GM04504 (cell line): ENCODE data around the gene KRT12.

Experiments
- DNase-seq: peaks from one replicate; pipeline ENCODE4 v3.0.0-alpha.2; 2012; ENCODE audit warnings: low read depth

Gene KRT12

DNA sequence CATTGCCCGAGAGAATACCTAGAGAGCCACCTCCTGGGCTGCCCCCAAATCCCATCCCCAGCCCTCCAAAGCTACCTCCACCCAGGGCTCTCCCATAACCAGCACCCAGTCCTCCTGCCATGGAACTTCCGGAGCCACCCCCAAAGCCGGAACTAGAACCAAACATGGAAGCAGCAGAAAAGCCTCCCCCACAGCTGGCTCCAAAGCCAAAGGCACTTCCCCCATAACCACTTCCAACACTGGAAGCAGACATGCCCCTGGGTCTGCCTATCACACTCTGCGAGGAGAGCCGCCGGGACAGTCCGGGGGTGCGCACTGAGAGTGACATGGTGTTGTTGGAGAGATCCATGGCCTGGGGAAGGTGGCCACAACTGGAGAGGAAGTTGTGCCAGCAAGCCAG lies at the start of gene KRT12:
KRT12 (minus strand) TSS at position 386 of the 400 bp plus-strand sequence; CDS start at position 349, 37 bp downstream.
- DNase-seq = no peak

- no peak for DNase-seq
Observed at GRCh38 chr17:40916366-40916765, 49.3 kb upstream of the KRT12 start.

GRCh38 chr17:40915721-40916256 lies 48.8 kb upstream of the KRT12 start:
- peak; percentile 30 for DNase-seq

- peak; percentile 85 for DNase-seq
Observed at GRCh38 chr17:40915199-40915661, 48.2 kb upstream of the KRT12 start.

GRCh38 chr17:40914075-40914855 lies 47.2 kb upstream of the KRT12 start:
- no peak for DNase-seq

- DNase-seq = no peak
Observed at GRCh38 chr17:40912486-40913210, 45.6 kb upstream of the KRT12 start.

GRCh38 chr17:40910441-40910841 lies 43.4 kb upstream of the KRT12 start:
- DNase-seq = peak; percentile 87

DNA sequence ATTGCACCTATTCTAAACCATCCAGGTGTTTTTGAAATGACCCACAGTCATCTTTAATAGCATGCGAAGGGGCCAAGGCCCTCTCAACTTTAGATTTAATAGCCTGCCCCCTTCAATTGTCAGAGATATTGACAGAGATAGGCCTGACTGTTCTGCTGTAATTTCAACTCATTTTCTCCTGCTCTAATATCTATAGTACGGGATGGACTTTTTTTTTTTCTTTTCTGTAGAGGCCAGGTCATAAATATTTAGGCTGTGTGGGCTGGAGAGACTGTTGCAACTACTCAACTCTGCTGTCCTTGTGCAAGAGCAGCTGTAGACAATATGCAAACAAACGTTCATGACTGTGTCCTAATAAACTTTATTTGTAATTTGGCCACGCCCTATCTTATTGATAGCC lies 42.7 kb upstream of the KRT12 start:
- DNase-seq = peak; percentile 76

GRCh38 chr17:40909351-40909750 lies 42.3 kb upstream of the KRT12 start:
- DNase-seq = peak; percentile 93

GRCh38 chr17:40906613-40907012 lies 39.6 kb upstream of the KRT12 start:
- no peak for DNase-seq

GRCh38 chr17:40905370-40905769 lies 38.3 kb upstream of the KRT12 start:
- DNase-seq = no peak

GRCh38 chr17:40903129-40903847 lies 36.3 kb upstream of the KRT12 start:
- DNase-seq = peak; percentile 32

GRCh38 chr17:40902498-40902897 lies 35.5 kb upstream of the KRT12 start:
- DNase-seq = no peak

DNA sequence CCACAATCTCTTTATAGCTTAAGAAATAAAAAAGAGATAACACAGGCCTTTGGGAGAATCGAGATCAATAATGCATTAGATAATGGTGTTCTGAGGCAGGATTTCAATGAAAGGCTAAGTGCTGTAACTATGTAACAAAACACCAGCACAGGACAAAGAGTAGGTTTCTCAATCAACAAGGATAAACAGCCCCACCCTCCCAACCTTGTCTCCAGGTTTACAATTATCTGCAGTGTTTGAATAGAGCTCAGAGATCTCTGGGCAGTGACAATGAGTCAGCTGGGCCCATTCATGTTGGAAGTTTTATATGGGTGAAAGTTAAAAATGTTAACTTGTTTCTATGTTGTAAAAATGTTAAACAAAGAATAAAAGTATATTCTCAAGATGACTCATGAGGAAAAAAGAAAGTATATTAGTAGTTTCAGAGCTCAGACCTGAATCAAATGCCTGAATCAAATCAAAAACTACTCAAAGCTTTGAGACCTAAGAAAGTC lies 35.0 kb upstream of the KRT12 start:
- peak; percentile 54 for DNase-seq

DNA sequence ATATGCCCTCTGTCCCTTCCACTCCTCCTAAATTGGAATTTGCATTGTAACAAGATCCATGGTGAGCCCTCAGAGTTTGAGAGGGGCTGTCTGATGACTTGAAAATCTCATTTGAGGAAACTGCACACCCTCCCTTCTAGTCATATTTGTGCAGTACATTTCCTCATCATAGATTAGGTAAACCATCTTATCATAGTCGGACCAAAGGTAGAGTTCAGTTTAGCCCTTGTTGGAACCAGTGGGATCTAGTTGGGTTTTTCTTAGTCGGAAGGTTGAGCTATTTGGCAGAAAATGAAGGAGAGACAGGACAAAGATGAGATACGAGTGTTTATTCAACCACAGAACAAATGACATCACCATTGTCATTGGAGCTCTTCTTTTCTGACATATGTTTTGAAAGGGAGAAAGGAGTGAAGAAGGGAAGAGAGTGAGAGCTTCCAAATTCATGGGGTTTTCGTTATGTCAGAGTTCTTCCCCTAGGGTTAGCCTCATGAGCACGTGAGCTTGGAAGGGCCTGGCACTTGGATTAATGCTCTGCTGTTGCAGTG lies 33.9 kb upstream of the KRT12 start:
- no peak for DNase-seq

- DNase-seq = no peak
Observed at GRCh38 chr17:40896916-40897455, 30.0 kb upstream of the KRT12 start.

- no peak for DNase-seq
Observed at GRCh38 chr17:40895106-40895730, 28.2 kb upstream of the KRT12 start.

DNA sequence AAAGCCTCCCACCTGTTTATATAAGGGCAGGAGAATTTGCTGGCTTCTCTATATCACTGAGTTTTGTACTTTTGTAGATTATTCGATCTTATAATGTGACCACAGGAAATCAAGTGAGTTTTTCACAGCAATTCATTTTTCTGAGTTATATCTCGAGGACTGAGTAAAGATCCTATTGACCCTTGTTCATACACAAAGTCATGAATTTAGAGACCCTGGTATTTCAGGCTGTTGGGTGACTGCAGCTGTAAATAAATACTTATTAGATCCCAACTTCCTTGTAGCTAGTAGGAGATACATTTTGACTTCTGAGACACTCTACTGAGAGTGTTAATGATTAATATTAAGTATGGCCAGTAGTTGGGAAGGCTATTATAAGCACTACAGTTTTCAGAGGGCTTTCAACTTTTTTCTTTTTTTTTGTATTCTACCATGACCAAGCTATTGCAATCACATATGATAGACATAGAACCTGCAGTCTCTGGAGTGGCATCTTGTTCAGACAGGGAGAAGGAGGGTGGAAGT lies 21.2 kb upstream of the KRT12 start:
- DNase-seq = no peak

GRCh38 chr17:40886090-40886489 lies 19.1 kb upstream of the KRT12 start:
- no peak for DNase-seq

DNA sequence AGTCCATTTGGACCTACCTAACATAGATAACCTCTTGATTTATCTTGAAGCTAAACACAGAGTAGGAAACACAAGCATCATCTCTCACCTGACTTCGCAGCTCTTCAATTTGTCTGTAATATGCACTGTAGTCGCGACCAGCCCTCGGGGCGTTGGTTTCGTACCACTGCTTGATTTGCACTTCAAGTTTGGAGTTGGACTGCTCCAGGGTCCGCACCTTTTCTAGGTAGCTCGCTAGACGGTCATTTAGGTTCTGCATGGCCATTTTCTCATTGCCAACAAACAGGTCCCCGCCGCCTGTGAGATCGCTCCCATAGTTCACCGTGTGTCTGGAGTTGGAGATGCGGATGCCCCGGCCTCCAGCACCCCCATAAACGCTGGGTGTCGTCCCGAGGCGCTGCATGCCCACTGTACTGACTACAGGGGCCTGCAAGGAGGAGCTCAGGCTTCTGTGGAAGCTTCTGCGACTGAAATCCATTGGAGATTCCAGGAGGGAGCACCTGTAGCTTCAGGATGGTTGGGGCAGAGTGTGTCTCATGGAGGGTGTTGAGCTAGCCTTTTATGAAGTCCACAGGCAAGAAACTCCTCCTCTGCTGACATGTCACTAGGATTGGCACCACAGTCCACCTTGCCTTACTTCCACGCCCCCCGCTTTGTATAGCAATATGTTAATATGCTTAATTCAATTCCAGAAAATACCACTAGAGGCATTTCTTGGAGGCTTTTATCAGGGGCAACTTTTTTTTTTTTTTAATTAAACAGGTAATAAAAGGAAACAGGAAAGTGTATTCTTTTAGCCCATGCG lies 17.9 kb upstream of the KRT12 start, which contains the start of gene KRT20:
KRT20 (minus strand) TSS at position 535 of the 805 bp plus-strand sequence; CDS start at position 478, 57 bp downstream.
- no peak for DNase-seq
